Suppressor macrophage treated with lipopolysaccharide for 1 hour (primary cell): ENCODE data around the gene WWC2.

ENCODE experiments used
- DNase-seq, 3 donors: peaks; one replicate each; pipeline ENCODE4 v3.0.0-alpha.2; 2020 to 2022

WWC2 gene

GRCh38 chr4:183098723-183099536 lies at the start of gene WWC2:
Gene WWC2 (plus strand): TSS chr4:183099257. CDS start chr4:183099492, 235 bp downstream.
- DNase-seq = peak; percentile 88 to 94 (median 91)

DNA sequence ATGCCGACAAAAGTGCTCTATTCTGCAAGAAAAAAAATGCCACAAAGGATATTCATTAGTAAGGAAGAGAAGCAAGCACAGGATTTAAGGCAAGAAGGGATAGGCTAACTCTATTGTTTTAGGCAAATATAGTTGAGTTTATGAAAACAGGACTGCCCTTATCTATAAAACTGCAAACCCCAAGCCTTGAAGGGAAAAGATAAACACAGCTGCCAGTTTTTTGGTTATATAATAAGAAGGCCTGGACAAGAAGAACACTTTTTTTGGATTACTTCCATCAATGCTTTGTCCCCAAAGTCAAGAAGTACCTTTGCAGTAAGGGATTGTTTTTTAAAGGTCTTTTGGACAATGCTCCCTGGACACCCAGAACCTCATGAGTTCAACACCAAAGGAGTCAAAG lies 45.4 kb upstream of the WWC2 start:
- no peak for DNase-seq

- no peak for DNase-seq
Observed at GRCh38 chr4:183057255-183057654, 41.8 kb upstream of the WWC2 start.

DNA sequence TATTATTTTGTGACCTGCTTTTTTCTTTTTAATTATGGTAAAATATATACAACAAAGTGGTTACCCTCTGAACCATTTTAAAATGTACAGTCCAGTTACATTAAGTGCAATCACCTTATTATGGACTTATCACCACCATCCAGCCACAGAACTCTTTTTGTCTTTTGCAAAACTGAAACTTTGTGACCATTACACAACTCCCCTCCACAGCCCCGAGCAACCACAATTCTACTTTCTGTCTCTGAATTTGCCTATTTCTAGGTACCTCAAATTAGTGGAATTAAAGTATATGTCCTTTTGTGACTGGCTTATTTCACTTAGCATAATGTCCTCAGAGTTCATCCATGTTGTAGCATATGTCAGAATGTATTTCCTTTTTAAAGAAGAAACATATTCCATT lies 39.3 kb upstream of the WWC2 start:
- no peak for DNase-seq

- DNase-seq = no peak
Observed at GRCh38 chr4:183068502-183068901, 30.6 kb upstream of the WWC2 start.

- no peak for DNase-seq
Observed at GRCh38 chr4:183071222-183071621, 27.8 kb upstream of the WWC2 start.

GRCh38 chr4:183072176-183072575 lies 26.9 kb upstream of the WWC2 start:
- no peak for DNase-seq

DNA sequence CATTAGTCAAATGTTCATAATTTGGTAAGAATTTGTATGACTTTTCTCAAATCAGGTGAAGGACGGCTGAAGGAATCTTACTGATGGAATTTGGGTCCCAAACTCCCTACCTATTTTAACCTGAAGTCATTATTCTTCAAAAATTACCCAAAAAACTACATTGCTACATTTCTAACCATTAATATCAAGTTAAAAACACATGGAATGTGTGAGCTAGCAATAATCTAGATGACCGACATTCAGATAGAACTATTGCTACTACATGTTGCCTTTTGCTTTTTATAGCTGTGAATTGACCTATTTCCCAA lies 25.3 kb upstream of the WWC2 start:
- DNase-seq = no peak

GRCh38 chr4:183074288-183074990 lies 24.6 kb upstream of the WWC2 start:
- no peak for DNase-seq

DNA sequence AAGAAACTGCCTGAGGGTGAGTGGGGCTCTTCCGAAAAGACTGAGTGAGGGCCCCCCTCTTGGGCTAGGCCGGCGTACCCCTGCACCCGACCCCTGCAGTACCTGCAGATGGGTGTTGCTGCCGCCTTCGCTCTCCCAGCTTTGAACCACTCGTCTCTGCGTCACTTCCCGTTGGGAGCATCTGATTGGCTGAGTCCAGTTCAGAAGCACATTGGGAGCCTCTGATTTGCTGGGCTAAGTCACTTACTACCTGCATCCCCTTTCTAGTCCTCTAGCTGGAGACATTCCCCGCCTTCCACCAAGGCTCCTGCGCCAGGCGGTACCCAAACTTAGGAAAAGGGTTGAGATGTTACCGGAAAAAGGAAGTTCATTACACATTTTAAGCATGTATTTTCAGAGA lies 20.4 kb upstream of the WWC2 start:
- no peak for DNase-seq

- no peak for DNase-seq
Observed at GRCh38 chr4:183080372-183081115, 18.5 kb upstream of the WWC2 start.

DNA sequence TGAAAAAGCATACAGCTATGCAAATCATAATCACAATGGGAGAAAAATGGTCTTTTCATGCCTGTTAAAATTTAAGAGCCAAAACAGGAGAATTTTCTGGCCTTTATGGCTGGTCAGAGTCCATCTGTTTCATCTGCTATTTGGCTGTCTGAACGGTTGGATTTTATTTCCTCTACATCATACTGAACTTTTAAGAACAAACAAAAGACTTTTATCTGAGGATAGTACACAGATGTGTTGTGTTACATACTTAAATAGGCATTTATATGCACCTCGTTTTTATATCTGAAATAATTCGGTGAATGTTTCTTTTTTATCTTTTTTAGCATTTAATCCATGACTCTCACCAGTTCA lies 18.0 kb upstream of the WWC2 start:
- no peak for DNase-seq

- DNase-seq = no peak
Observed at GRCh38 chr4:183082053-183082452, 17.0 kb upstream of the WWC2 start.

GRCh38 chr4:183094393-183095198 lies 4.5 kb upstream of the WWC2 start:
- DNase-seq = no peak

DNA sequence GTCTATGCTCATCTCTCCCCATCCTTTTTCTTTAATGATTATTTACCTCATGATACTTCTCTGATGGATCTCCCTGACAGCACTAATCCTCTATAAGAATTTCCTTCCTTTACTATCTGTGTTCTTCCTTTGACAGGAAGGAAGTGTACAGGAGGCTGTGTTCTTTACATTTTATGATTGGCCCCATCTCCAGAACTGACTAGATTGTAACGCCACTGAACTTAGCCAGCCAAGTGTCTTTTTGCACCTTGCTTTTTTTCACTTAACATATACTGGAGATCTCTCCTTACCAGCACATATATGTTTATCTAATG lies 3.9 kb upstream of the WWC2 start:
- no peak for DNase-seq

DNA sequence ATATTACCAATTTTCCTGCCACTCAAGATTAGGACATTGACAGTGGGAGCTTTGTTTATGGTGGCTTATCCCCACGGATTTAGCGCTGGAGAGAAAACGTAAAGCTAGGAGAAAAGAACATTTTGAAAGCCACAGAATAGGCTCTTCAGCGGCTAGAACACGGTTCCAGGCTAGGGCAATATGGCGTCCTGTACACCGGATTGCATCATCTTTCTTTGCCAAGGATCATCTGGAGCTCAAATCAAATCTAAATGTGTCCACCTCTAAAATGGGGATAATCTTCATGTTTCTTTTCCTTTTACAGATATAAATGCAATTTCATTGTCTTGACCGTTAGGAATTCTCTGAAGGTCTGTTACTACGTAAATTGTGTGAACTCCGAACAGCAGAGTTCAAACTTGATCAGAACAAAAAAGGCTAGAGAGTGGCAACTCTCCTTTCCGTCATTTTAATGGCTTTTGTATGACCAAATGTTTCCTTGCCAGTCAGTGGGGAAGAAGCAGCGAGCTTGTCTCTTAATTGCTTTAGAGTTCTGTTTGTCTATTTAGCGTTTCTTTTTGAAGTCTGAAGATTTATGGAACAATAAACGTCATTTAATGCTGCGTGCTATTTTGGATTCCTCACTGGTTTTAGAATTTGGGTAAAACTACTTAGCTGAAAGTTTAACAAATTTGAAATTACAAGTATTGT lies 2.6 kb upstream of the WWC2 start:
- no peak for DNase-seq

DNA sequence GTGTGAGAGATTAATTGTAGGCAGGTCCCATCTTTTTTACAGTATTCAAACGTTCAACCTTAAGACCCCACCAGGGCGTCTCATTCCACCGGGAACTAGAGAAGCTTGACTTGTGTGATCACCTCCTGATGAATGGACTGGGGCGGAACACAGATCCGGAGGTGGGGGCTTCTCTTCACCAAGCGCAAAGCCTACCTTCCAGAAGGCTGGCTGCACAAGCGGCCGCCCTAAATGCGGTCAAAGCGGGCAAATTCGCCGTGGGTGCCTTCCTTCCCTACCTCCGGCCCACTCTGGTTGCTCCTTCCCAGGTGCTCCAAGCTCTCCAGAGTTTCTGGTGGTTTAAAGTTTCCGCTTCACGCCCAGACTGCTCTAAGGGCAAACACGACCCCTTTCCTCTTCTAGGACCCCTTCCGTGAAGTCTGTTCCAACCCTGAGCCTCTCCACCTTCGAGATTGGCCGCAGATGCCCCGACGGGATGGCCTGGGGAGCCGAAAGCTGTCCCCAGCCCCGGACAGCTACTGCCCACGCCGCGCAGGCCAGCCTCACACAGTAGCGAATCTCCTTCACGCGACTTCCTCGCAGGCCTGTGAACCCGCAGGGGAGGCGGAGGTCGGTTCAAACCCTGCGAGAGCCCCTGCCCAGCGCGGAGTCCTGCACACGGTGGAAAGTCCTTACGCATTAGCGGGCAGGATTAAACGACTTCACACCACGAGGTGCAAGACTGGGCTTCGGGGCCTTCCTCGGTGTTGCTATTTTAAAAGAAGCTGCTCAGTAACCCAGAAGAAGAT lies 1.6 kb upstream of the WWC2 start:
- peak in 2 of 3 donors; percentile 14 to 22 for DNase-seq

GRCh38 chr4:183098019-183098722 lies 886 bp upstream of the WWC2 start:
- peak; percentile 67 to 84 (median 68) for DNase-seq

DNA sequence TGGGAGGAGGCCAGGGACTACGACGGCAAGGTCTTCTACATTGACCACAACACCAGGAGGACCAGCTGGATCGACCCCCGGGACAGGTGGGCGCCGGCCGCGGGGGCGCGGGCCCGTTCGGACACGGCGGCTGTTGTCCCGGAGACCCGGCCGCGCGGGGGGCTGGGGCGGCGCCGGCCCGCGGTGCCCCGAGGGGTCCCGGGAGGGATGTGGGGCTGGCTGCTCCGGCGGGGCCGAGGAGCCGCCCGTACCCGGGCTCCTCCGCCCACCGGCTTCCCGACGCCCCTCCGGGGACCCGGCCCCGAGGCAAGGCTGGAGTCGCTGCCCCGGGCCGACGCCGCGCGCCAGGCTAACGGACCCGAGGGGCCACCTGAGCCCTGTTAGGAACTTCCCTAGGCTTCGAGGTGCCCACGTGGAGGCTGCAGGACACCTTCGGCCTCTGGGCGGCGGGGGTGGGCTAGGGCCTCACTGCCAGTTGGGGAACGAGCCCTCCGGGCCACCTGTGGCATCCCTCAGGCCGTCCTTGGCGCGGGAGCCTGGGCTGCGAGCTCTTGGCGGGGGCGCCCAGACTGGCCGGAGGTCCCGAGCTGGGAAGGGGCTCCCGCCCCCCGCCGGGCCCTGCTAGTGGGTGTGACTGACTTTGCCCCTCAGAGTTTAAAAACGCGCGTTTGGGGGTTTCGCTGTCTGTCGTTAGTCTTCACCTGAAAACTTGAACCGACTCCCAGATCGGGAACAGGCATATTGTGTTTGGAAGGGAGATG lies 660 bp downstream of the WWC2 start:
- DNase-seq = peak in 2 of 3 donors; percentile 11 to 28

- no peak for DNase-seq
Observed at GRCh38 chr4:183100298-183100599, 1.2 kb downstream of the WWC2 start.

GRCh38 chr4:183100827-183101226 lies 1.8 kb downstream of the WWC2 start:
- DNase-seq = no peak
